Measurements from ENCODE around the gene TICAM2.

TICAM2 gene

GRCh38 chr5:115561176-115561575 is 41.1 kb downstream of the TICAM2 start:
- TF ChIP-seq CTCF (IDR thresholded peaks at IDR 0.05; ENCODE audit: control insufficient read depth, extremely low read depth, insufficient read depth) = no peak
- DNase-seq (ENCODE audit: low read depth) = no peak
- H3K4me3 ChIP-seq (ENCODE audit: low read depth, low read length) = no peak overlapping the region

GRCh38 chr5:115559524-115559923 is 42.8 kb downstream of the TICAM2 start:
- no peak for DNase-seq (ENCODE audit: low read depth)
- H3K4me3 ChIP-seq (ENCODE audit: low read depth, low read length) = no peak overlapping the region

GRCh38 chr5:115558388-115558956 is 43.8 kb downstream of the TICAM2 start:
- no peak for TF ChIP-seq CTCF (IDR thresholded peaks at IDR 0.05; ENCODE audit: control insufficient read depth, extremely low read depth, insufficient read depth)
- peak; percentile 83 for DNase-seq (ENCODE audit: low read depth)
- H3K4me3 ChIP-seq (ENCODE audit: low read depth, low read length) = no peak overlapping the region

More at GRCh38 chr5:115559524-115559923, 42.8 kb downstream of the TICAM2 start:
- TF ChIP-seq CTCF (IDR thresholded peaks at IDR 0.05; ENCODE audit: control insufficient read depth, extremely low read depth, insufficient read depth) = no peak

GRCh38 chr5:115557667-115558387 is 44.5 kb downstream of the TICAM2 start:
- no peak overlapping the region for H3K4me3 ChIP-seq (ENCODE audit: low read depth, low read length)
- no peak for TF ChIP-seq CTCF (IDR thresholded peaks at IDR 0.05; ENCODE audit: control insufficient read depth, extremely low read depth, insufficient read depth)
- peak; percentile 98 for DNase-seq (ENCODE audit: low read depth)

- TF ChIP-seq CTCF (IDR thresholded peaks at IDR 0.05; ENCODE audit: control insufficient read depth, extremely low read depth, insufficient read depth) = no peak
- H3K4me3 ChIP-seq (ENCODE audit: low read depth, low read length) = no peak overlapping the region
- no peak for DNase-seq (ENCODE audit: low read depth)
Observed at GRCh38 chr5:115556276-115556675, 46.0 kb downstream of the TICAM2 start.

GRCh38 chr5:115555084-115555633 is 47.1 kb downstream of the TICAM2 start:
- H3K4me3 ChIP-seq (ENCODE audit: low read depth, low read length) = no peak overlapping the region
- TF ChIP-seq CTCF (IDR thresholded peaks at IDR 0.05; ENCODE audit: control insufficient read depth, extremely low read depth, insufficient read depth) = no peak
- no peak for DNase-seq (ENCODE audit: low read depth)
